Germinal center (tissue), 1 donor: ENCODE measurements around the gene EPHB4.
"Not testable (repeated sequence)": the region's sequence is repeated elsewhere in the genome, so short reads cannot be mapped to it uniquely, and the experiment has no call there.

ENCODE experiments used
- DNase-seq: peaks from one replicate; pipeline ENCODE4 v3.0.0; 2012; ENCODE audit warnings: mixed read lengths, low spot score

The EPHB4 gene

DNA sequence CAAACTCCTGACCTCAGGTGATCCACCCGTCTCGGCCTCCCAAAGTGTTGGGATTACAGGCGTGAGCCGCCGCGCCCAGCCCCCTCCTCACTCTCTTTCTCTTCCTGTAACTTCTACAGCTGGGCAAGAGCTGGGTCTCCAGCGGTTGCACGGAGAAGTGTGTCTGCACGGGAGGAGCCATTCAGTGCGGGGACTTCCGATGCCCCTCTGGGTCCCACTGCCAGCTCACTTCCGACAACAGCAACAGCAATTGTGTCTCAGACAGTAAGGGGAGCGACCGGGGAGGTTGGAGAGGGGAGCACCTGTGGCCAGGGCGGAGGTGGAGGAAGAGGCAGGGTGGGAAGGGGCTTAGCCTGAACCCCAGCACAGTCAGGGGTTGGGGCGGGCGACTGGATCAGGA is 41.4 kb downstream of the EPHB4 start:
- no peak for DNase-seq

- DNase-seq: no peak
These were observed 43.5 kb downstream of the EPHB4 start for GRCh38 chr7:100783804-100784203.

GRCh38 chr7:100781255-100781654 is 46.1 kb downstream of the EPHB4 start:
- DNase-seq: no peak

DNA sequence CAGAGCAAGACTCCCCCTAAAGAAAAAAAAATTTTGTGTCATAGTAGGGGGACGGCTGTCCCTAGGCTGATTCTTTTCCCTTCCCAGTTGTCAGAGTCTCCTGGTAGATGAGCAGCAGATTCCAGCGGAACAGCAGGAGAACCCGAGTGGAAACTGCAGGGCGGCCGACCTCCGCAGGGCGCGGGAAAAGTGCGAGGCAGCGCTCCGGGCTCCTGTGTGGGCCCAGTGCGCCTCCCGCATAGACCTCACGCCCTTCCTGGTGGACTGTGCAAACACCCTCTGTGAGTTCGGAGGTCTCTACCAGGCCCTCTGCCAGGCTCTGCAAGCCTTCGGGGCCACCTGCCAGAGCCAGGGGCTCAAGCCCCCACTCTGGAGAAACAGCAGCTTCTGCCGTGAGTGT is 48.0 kb downstream of the EPHB4 start:
- no peak for DNase-seq

DNA sequence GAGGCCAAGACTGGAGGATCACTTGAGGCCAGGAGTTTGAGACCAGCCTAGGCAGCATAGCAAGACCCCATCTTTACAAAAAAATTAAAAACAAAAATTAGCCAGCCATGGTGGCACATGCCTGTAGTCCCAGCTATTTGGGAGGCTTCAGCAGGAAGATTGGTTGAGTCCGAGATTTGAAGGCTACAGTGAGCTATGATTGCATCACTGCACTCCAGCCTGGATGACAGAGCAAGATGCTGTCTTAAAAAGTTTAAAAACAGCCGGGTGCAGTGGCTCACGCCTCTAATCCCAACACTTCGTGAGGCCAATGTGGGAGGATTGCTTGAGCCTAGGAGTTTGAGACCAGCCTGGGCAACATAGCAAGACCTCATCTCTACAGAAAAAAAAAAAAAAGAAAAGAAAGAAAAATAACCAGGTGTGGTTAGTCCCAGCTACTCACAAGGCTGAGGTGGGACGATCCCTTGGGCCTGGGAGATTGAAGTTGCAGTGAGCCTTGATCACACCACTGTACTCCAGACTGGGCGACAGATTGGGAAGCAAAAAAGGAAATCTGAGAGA is 49.2 kb downstream of the EPHB4 start:
- DNase-seq: no peak

DNA sequence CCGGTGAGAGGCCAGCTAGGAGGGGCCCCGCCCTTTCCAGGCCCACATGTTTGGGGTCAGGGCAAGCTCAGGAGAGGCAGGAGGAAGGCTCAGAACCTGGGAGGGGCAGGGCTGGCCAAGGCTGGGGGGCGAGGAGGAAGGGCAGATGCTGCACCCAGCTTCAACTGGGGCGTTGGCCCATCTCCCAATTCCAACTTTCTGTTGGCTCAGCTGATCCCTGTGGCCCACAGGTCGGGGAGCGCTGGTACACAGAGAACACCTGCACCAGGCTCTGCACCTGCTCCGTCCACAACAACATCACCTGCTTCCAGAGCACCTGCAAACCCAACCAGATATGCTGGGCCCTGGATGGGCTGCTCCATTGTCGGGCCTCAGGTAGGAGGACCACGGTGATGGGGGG is 53.8 kb downstream of the EPHB4 start:
- no peak for DNase-seq

DNA sequence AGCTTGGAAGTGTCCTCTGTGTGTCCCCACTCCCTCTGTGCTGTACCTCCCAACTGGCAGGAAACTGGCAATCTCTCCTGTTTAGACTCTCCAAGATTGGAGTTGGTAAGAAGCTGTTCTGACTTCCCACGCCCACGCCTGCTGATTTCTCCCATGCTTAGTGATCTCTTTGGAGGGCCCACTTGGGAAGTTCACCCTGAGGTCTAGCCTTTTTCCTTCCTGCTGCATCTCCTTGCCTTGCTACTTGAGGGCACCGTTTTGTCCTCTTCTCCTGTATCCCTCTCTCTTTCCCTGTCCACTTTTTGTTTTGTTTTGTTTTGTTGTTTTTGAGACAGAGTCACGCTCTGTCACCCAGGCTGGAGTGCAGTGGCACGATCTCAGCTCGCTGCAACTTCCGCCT is 58.5 kb downstream of the EPHB4 start:
- no peak for DNase-seq

GRCh38 chr7:100765250-100765649 is 62.1 kb downstream of the EPHB4 start:
- DNase-seq: no peak

GRCh38 chr7:100764841-100765240 is 62.5 kb downstream of the EPHB4 start:
- no peak for DNase-seq

- no peak for DNase-seq
These were observed 63.7 kb downstream of the EPHB4 start for GRCh38 chr7:100763556-100764140.

- DNase-seq: not testable (repeated sequence)
These were observed 64.5 kb downstream of the EPHB4 start for GRCh38 chr7:100762841-100763240.

GRCh38 chr7:100759357-100760171 is 67.8 kb downstream of the EPHB4 start:
- DNase-seq: no peak

GRCh38 chr7:100753750-100754149 is 73.6 kb downstream of the EPHB4 start:
- DNase-seq: no peak

DNA sequence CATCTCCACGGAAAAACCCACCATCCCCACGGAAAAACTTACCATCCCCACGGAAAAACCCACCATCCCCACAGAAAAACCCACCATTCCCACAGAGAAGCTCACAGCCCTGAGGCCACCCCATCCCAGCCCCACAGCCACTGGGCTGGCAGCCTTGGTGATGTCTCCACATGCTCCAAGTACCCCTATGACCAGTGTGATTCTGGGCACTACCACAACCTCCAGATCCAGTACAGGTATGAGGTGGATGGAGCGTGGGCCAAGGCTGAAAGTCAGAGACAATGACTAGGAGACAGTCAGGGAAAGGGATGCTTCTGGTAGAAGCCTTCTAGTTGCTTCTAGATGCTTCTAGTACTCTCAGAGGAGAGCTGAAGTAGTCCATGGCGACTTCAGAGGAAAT is 74.3 kb downstream of the EPHB4 start:
- no peak for DNase-seq
